ENCODE data around the gene CTU2. TPM values are rescaled to one million over a fixed set of nuclear protein-coding genes. Genes with fewer than 3 reads are reported as not detected.

The CTU2 gene
- total and polyA plus RNA-seq, 10 donors, result 7.2 to 28.2 (median 15.5) TPM

DNA sequence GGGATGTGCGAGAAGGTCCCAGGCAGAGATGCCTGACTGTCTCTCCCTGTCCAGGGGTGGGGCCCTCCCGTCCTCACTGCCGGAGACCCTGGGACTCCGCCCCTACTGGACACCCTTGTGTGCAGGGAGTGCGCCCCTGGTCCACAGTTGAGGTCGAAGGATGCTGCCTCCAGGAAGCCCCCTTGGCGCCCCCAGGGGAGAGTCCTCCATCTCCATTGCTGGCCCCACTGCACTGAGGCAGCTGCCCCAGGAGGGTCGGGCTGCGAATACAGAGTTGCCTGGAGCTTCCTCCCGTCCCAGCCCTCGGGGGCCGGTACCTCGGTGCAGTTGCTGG, 26.6 kb downstream of the CTU2 start:
- H3K4me1 ChIP-seq, result peaks cover 6 to 13% (median 13%) of the 10 kb centered on the region in 6 donors
- intact Hi-C loops (cut with DNase I; ENCODE audit: low total_unique reads), result loop anchor here (10.0 kb wide), 1 partner anchor 482 kb away; the partner anchor contains the start of gene ZNF778
- no peaks in the 10 kb centered on the region for H3K9me3 ChIP-seq
- H3K27ac ChIP-seq, result no peak overlapping the region
- TF ChIP-seq, protein P1, sequence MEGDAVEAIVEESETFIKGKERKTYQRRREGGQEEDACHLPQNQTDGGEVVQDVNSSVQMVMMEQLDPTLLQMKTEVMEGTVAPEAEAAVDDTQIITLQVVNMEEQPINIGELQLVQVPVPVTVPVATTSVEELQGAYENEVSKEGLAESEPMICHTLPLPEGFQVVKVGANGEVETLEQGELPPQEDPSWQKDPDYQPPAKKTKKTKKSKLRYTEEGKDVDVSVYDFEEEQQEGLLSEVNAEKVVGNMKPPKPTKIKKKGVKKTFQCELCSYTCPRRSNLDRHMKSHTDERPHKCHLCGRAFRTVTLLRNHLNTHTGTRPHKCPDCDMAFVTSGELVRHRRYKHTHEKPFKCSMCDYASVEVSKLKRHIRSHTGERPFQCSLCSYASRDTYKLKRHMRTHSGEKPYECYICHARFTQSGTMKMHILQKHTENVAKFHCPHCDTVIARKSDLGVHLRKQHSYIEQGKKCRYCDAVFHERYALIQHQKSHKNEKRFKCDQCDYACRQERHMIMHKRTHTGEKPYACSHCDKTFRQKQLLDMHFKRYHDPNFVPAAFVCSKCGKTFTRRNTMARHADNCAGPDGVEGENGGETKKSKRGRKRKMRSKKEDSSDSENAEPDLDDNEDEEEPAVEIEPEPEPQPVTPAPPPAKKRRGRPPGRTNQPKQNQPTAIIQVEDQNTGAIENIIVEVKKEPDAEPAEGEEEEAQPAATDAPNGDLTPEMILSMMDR (IDR thresholded peaks at IDR 0.05 in 8 of 11, conservative IDR thresholded peaks at IDR 0.05 in 3 of 11), result no peak
- no peak for TF ChIP-seq POLR2A (IDR thresholded peaks at IDR 0.05)
- TF ChIP-seq POLR2AphosphoS5 (IDR thresholded peaks at IDR 0.05), result no peak
- no peak overlapping the region for H3K4me3 ChIP-seq
- 75 to 91% (median 89%) methylated on average over 6 to 13 of the region's 13 CpGs for WGBS, 5 donors
- no peaks in the 10 kb centered on the region for H3K27me3 ChIP-seq (replicated peaks in 1 of 7)
- no peak for DNase-seq
- H3K36me3 ChIP-seq, result peaks cover 0 to 85% (median 65%) of the 10 kb centered on the region in 6 donors

DNA sequence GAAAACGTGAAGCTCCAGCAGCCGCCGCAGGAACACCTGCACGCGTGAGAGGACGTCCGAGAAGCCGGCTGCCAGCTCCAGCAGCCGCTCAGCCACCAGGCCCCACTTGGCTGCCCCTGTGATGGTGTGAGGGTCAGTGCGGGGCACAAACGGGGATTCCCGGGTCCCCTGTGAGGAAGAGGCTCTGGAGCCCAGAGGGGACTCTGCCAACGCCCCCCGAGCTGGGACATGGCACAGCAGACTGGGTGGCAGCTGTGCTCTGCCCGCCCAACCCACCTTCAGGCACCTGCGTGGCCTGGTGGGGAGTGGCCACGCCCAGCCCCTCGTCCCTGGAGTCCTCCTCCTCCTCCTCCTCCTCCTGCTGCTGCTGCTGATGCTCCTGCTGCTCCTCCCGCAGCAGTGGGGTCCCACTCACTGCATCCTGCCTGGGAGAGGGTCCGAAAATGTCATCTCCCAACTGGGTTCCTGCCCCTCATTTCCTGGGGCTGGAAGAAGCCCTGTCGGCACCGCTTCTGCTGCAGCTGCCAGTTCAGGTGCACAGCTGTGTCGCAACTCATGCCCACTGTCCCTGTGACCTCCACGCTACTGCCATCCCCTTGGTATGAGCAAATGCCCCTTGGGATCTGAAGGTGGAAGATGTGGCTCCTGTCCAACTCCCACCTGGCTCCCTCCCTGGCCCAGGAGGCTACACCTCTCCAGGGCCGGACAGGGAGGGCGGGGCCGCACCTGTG, 27.5 kb downstream of the CTU2 start:
- Histone ChIP-seq H3K9me3 (no peaks in the 10 kb centered on the region), H3K4me3 (no peak overlapping the region), H3K27me3 (replicated peaks in 1 of 7) (no peaks in the 10 kb centered on the region), H3K27ac (no peak overlapping the region), H3K4me1 (peaks cover 6 to 22% (median 19%) of the 10 kb centered on the region in 6 donors), H3K36me3 (peaks cover 0 to 91% (median 65%) of the 10 kb centered on the region in 6 donors)
- 87 to 93% (median 88%) methylated on average over 21 to 27 of the region's 27 CpGs for WGBS, 5 donors
- no peak for TF ChIP-seq POLR2A (IDR thresholded peaks at IDR 0.05)
- TF ChIP-seq POLR2AphosphoS5 (IDR thresholded peaks at IDR 0.05), result peak in 1 of 3 donors; percentile 42
- TF ChIP-seq, protein P1 (IDR thresholded peaks at IDR 0.05 in 8 of 11, conservative IDR thresholded peaks at IDR 0.05 in 3 of 11), result no peak
- DNase-seq, result no peak
- intact Hi-C loops (cut with DNase I; ENCODE audit: low total_unique reads), result loop anchor here (10.0 kb wide), 1 partner anchor 481 kb away; the partner anchor contains the start of gene ZNF778

GRCh38 chr16:88734361-88734728, 28.0 kb downstream of the CTU2 start:
- Histone ChIP-seq H3K9me3 (no peaks in the 10 kb centered on the region), H3K27me3 (replicated peaks in 1 of 7) (no peaks in the 10 kb centered on the region), H3K4me3 (no peak overlapping the region), H3K36me3 (peaks cover 0 to 95% (median 65%) of the 10 kb centered on the region in 6 donors), H3K4me1 (peaks cover 6 to 28% (median 22%) of the 10 kb centered on the region in 6 donors), H3K27ac (no peak overlapping the region)
- intact Hi-C loops (cut with DNase I; ENCODE audit: low total_unique reads), result loop anchor here (10.0 kb wide), 1 partner anchor 480 kb away; the partner anchor contains the start of gene ZNF778
- TF ChIP-seq POLR2AphosphoS5 (IDR thresholded peaks at IDR 0.05), result peak in 1 of 3 donors; percentile 44
- TF ChIP-seq, protein P1 (IDR thresholded peaks at IDR 0.05 in 8 of 11, conservative IDR thresholded peaks at IDR 0.05 in 3 of 11), result no peak
- no peak for DNase-seq
- 93 to 98% (median 96%) methylated on average over 6 to 23 of the region's 23 CpGs for WGBS, 5 donors

DNA sequence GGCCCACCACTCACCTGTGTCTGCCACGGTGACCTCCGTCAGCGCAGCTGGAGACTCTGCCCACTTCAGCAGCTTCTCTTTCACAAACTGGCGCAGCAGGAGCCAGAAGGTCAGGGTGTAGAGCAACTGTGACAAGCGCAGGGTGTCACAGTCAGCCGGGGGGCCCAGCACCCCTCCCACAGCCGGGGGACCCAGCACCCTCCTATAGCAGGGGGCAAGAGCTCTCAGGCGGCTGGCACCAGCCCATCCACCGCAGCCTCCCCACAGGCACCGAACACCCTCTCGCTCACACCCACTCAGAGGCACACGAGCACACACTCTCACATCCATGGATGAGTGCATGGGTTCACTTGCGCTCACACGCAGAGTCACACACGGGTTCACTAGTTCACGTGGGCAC, 28.8 kb downstream of the CTU2 start:
- 89 to 97% (median 91%) methylated on average over 16 of the region's 16 CpGs for WGBS, 5 donors
- no peak for DNase-seq
- intact Hi-C loops (cut with DNase I; ENCODE audit: low total_unique reads), result loop anchor here (5.0 to 10.0 kb wide), 2 partner anchors 432 to 480 kb away; partner anchors contain the start of gene ZNF778
- Histone ChIP-seq H3K27me3 (replicated peaks in 1 of 7) (no peaks in the 10 kb centered on the region), H3K27ac (no peak overlapping the region), H3K9me3 (no peaks in the 10 kb centered on the region), H3K4me1 (peaks cover 6 to 34% (median 26%) of the 10 kb centered on the region in 6 donors), H3K4me3 (no peak overlapping the region), H3K36me3 (peaks cover 0 to 98% (median 71%) of the 10 kb centered on the region in 6 donors)
- TF ChIP-seq, protein P1 (IDR thresholded peaks at IDR 0.05 in 8 of 11, conservative IDR thresholded peaks at IDR 0.05 in 3 of 11), result no peak
- TF ChIP-seq POLR2A (IDR thresholded peaks at IDR 0.05), result no peak
- no peak for TF ChIP-seq POLR2AphosphoS5 (IDR thresholded peaks at IDR 0.05)

Data from spleen (tissue), 11 donors.